OCI-LY7 (cell line): ENCODE results near the gene WNK4.

ENCODE experiments used
- EZH2phosphoT487 ChIP-seq: fragments of 200-600 bp; sonication (generic); IDR thresholded peaks from 2 replicates; pipeline ENCODE4 v1.6.1; 2018; ENCODE audit warnings: low read depth, borderline replicate concordance, mild to moderate bottlenecking, mixed run types, antibody characterized with exemption, low read length, moderate library complexity, mixed read lengths
- TF ChIP-seq, protein P1 (sequence below): fragments of 200-600 bp; sonication (generic); conservative IDR thresholded peaks from 2 replicates; pipeline ENCODE4 v1.5.1; 2014; ENCODE audit warnings: mild to moderate bottlenecking, antibody characterized with exemption, low read length, moderate library complexity, mixed read lengths

DNA sequence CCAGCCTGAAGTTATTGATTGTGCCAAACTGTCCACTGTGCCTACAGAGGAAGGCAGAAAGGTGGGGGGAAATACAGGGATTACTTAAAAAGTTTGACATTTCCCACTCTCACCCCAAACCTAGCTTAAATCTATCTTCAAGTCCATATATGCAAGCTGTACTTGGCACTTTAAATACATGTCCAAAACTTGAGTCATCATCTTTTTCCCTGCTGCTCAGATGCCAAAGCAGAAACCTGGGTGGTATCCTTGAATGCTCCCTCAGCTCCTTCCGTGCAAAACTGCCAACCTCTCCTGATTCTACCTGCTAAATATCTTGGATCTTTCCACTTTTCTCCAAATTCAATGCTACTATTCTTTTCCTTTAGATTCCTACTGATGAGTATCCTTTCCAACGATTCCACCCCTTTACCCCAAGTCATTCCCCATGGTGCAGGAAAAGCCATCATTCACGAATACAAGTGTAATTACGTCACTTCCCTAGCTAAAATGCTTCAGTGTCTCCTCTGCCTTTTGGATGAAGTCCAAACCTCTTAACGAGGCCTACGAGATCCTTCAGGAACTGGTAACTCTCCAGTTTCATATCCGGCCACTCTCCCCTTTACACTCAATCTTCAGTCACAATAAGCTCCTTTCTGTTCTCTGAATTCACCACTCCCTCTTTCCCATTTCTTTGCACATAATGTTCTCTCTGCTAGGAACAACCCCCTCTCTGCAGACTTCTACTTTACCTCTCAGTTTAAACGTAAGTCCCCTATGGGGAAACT is 34.4 kb downstream of the WNK4 start:
- TF ChIP-seq, protein P1, sequence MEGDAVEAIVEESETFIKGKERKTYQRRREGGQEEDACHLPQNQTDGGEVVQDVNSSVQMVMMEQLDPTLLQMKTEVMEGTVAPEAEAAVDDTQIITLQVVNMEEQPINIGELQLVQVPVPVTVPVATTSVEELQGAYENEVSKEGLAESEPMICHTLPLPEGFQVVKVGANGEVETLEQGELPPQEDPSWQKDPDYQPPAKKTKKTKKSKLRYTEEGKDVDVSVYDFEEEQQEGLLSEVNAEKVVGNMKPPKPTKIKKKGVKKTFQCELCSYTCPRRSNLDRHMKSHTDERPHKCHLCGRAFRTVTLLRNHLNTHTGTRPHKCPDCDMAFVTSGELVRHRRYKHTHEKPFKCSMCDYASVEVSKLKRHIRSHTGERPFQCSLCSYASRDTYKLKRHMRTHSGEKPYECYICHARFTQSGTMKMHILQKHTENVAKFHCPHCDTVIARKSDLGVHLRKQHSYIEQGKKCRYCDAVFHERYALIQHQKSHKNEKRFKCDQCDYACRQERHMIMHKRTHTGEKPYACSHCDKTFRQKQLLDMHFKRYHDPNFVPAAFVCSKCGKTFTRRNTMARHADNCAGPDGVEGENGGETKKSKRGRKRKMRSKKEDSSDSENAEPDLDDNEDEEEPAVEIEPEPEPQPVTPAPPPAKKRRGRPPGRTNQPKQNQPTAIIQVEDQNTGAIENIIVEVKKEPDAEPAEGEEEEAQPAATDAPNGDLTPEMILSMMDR: no peak
- no peak for TF ChIP-seq EZH2phosphoT487
